GM19238 (cell line): ENCODE results near the gene ARHGAP45.
A peak's percentile ranks its signal among the peaks of the same experiment; 100 is the strongest.
"Not testable (repeated sequence)": the region's sequence is repeated elsewhere in the genome, so short reads cannot be mapped to it uniquely, and the experiment has no call there.

Experiments
- DNase-seq: peaks from one replicate; pipeline ENCODE4 v3.0.0; 2011; ENCODE audit warnings: low spot score; ENCODE audit not compliant: insufficient read length

Gene ARHGAP45, protein sequence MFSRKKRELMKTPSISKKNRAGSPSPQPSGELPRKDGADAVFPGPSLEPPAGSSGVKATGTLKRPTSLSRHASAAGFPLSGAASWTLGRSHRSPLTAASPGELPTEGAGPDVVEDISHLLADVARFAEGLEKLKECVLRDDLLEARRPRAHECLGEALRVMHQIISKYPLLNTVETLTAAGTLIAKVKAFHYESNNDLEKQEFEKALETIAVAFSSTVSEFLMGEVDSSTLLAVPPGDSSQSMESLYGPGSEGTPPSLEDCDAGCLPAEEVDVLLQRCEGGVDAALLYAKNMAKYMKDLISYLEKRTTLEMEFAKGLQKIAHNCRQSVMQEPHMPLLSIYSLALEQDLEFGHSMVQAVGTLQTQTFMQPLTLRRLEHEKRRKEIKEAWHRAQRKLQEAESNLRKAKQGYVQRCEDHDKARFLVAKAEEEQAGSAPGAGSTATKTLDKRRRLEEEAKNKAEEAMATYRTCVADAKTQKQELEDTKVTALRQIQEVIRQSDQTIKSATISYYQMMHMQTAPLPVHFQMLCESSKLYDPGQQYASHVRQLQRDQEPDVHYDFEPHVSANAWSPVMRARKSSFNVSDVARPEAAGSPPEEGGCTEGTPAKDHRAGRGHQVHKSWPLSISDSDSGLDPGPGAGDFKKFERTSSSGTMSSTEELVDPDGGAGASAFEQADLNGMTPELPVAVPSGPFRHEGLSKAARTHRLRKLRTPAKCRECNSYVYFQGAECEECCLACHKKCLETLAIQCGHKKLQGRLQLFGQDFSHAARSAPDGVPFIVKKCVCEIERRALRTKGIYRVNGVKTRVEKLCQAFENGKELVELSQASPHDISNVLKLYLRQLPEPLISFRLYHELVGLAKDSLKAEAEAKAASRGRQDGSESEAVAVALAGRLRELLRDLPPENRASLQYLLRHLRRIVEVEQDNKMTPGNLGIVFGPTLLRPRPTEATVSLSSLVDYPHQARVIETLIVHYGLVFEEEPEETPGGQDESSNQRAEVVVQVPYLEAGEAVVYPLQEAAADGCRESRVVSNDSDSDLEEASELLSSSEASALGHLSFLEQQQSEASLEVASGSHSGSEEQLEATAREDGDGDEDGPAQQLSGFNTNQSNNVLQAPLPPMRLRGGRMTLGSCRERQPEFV

DNA sequence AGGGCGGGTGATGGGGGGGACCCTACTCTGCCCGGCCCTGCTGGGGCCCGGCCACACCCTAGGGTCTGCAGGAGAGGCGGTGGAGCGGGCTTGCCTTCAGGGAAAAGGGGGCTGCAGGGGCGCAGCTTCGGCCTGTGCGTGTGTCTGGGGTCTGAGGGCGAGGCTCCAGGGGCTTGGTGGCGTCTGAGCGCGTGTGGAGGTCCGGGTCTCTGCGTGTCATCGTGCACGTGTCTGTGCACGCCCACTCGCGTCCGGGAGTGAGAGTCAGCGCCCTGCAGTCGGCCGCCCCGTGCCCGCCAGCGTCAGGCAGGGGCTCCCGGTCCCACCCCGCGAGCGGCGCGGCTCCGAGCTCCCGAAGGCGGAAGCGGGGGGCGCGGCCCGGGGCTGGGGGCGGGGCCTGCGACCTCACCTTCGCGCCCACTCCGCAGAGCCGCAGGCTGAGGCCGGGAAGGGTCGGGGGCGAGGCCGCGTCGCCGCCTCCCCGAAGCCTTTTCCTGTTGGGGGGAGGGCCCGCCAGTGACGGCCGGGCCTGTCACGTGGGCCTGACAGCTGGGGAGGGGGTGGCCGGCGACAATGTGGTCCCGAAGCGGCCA is at the start of gene ARHGAP45:
Gene ARHGAP45, plus strand, starts transcription at position 420 of the 593 bp plus-strand sequence. CDS start 239 bp downstream, outside the sequence.
- DNase-seq: peak; percentile 86

- no peak for DNase-seq
Measured at GRCh38 chr19:1017906-1018305, 49.1 kb upstream of the ARHGAP45 start.

GRCh38 chr19:1018393-1018792 is 48.6 kb upstream of the ARHGAP45 start:
- DNase-seq: no peak

DNA sequence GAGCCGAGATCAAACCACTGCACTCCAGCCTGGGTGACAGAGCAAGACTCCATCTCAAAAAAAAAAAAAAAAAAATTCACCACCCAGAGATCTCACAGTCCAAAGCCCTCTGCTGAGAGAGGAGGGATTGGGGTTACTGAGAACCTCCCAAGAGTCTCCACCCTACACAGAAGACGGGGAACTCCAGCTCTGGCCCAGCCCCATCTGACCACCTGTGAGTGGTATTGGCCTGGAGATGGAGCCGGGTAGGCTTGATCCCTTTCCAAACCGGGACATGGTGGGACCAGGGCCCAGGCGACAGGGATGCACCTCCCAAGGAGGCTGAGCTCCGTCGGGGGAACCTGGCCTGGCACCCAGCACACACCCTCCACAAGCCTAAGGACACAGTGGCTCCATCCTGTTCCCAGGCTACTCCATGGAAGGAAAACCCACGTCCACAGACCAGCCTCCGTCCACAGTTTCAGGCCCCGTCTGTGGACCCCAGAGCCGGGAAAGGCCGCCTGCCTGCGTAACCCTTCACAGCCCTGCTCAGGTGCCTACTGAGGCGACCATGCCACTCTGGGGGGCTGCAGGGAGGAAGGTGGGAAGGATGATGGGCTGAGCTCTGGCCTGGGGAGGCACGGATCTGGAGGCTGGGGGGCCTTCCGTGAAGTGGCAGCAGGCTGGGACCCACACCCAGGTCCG is 47.9 kb upstream of the ARHGAP45 start:
- DNase-seq: no peak

DNA sequence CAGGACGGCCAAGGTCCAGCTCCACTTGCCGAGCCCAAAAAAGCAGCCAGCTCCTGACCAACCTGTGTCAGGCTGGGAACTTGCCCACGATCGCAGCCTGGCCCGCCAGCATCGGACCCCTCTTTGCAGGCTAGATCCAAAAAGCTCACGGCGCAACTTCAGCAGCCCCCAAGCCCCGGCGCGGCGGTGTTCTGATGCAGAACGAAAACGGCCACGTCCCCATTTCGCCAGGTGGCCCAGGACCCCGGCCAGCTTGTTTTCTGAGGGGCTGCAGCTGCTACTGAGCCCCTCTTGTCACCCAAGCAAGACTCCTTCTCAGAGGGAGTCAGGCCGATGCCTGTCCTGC is 47.4 kb upstream of the ARHGAP45 start:
- no peak for DNase-seq

DNA sequence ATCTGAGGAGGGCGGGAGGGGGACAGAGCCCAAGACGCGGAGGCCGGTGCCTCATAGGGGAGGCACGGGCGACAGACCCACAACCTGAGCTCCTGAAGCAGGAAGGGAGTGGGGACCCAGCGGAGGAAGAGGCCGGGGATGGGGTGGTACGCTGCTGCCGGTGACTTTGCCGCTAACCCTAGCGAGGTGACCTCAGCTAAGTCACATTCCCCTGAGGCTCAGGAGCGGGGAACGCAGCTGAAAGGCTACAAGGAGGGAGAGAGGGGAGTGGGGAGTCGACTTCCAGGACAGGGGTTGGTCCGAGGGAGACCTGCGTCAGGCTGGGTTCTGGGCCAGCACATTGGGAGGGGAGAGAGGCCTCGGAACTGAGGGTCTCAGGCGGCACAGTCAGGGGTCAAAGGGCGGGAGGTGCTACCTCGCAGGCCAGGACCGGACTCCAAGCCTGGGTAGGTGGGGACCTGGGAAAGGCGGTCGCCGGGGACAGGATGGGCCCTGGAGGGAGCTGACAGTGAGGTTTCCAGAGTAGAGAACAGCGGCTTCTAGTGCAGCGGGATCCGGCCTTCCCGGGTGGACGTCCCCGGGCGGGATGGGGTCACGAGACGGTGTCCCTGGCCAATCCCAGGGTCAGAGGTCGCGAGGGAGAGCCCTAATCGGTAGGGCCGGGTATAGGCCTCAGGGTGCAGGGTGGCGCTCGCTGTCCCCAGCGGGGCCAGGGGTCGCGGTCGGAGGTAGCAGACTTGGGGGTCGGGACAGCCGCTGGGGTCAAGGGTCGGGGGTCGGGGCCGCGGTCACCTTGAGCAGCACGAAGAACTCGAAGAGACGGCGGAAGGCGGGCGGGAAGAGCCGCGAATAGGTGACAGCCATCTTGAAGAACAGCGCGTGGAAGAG is 46.7 kb upstream of the ARHGAP45 start:
- no peak for DNase-seq

DNA sequence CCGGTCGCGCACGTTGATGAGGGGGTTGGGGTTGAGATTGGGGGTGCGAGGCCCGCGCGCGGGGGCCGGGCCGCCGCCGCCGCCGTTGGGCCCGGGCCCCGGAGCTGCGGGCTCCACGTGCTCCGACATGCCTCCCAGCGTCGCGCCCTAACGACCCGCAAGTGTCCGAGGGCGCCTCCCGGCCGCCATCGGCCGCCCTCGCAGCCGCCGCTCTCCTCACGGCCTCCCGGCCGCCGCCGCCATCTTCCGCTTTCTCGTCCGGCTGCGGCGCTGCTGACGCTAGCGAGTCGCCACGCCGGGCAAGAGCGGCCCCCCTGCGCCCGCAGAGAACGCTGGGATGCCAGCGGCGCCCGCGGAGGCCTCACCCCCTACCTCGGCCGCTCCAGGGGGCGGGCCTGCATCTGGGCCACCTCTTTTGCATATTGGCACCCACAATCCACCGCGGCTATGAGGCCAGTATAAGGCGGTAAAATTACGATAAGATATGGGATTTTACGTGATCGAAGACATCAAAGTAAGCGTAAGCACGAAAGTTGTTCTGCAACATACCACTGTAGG is 46.0 kb upstream of the ARHGAP45 start, which contains the start of gene TMEM259:
Gene TMEM259, minus strand, starts transcription at position 256 of the 558 bp plus-strand sequence. Its CDS starts 127 bp downstream, at position 129.
- peak; percentile 99 for DNase-seq

GRCh38 chr19:1023883-1024188 is 43.1 kb upstream of the ARHGAP45 start:
- not testable (repeated sequence) for DNase-seq

GRCh38 chr19:1025080-1025479 is 41.9 kb upstream of the ARHGAP45 start:
- not testable (repeated sequence) for DNase-seq

DNA sequence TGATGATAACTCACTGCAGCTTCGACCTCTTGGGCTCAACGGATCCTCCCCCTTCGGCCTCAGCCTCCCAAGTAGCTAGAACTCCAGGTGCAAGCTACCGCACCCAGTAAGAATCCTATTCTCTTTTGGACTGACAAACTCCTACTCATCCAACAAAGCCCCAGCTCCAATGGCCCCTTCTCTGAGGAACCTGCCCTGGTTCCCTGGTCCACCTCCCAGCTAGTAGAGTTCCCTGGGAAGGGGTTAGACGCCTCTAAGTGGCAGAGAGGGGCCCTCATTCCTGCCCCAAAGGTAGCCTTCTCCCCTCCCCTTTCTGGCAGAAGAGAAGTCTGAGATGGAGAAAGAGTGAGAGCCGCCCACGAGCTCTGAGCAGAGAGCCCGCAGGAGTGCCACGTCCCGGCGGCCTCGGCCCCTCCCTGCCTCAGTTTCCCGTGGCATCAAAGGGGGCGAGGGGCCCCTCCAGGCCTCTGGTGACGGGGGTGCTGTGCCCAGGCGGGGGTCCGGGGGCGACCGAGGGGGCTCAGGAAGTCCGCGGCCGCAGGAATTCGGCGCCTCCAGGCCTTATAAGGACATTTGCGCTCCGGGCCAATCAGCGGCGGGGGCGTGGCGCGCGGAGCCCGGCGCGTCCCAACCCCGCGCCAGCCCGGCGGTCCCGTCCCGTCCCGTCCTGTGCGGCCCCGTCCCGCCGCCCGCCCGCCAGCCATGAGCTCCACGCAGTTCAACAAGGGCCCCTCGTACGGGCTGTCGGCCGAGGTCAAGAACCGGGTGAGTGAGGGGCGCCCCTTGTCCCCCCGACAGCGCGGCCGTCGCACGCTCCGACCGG is 40.8 kb upstream of the ARHGAP45 start, which contains the start of gene CNN2:
Gene CNN2, plus strand, starts transcription at position 649 of the 823 bp plus-strand sequence. Its CDS starts 54 bp downstream, at position 703.
- peak; percentile 82 for DNase-seq

DNA sequence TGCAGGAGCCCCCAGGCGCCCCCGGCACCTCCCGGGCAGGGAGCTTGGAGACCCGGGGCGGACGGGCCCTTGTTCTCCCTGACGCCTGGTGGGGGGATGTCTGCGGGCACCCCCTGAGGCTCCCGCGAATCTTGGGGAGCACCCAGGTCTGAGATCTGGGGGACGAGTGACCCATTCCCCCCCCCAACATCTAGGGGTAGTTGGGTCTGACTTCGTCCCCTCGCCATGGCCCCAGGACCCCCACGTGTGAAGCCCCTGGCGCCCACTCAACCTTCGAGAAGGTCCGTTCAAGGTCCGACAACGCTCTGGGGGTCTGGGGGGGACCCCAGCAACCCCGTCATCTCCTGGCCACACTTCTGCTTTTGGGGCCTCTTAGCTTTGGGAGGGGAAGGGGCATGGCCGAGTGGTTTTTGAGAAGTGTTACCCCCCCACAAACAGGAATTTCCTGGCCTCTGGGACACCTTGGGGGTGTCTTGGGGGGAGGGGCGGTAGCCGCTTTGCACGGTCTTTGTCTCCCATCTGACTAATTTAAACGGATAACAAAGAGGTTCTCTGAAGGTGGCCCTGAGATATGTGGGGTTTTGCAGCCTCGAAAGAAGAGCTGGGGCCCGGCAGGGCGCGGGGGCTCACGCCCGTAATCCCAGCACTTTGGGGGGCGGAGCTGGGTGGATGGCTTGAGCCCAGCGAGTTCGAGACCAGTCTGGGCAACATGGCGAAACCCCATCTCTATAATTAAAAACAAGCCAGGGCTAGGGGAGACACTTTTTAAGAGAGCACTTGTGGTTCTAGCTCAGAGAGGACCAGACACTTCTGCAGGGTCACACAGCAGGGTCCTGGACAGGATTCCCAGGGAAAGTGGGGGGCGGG is 40.0 kb upstream of the ARHGAP45 start:
- no peak for DNase-seq

DNA sequence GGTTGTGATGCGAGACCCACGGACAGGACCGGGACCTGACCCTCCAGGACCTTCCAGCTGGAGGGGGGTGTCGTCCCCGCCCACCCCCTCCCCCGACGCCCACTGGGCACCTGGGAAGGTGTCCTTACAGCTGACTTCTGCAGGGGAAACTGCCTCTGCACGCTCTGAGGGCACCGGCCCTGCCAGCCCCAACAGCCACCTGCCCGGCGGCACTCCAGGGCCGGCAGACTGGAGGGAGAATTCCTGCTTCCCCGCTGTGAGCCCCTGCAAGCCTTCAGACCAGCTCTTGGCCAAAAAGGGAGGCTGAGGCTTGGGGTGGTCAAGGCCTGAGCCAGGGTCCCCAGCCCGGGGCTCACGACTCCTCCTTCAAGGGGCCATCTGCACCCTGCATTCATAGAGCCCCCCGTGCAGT is 39.3 kb upstream of the ARHGAP45 start:
- no peak for DNase-seq

DNA sequence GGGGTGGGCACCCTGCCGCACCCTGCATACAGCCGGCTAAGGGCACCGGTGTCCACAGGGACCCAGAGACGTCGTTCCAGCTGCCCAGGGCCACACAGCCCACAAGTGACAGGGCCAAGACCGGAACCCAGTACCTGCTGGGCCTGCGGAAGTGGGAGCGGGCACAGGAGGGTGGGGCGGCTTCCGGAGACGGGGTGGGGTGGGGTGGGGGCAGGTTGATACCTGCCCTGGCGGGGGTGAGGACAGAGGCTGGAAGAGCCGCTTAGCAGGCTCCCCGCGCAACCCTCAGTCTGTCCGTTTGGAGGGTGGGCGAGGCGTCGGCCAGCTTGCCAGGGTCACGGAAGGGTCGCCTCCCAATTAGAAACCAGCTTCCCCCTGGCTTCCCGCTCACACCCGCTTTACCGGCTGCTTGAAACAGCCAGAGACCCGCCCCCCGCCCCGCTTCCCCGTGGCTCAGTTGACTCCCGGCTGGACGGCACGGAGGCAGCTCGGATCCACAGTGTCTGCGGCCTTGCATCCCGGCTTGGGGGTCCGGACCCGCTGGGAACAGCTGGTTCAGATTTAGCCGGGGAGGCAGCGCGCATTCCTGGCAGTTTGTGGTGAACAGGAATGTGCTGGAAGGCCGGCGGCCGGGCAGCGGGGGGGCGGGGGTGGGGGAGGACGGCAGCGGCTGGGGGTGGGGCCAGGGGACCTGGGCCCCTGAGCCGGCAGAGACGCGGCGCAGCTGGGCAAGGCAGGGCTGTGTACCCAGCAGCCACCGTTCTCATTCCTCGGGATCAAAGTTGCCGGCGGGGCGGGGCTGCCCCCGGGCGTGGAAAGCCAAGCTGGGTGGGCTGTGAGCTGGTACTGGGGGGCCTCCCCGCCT is 38.7 kb upstream of the ARHGAP45 start:
- DNase-seq: peak; percentile 84

DNA sequence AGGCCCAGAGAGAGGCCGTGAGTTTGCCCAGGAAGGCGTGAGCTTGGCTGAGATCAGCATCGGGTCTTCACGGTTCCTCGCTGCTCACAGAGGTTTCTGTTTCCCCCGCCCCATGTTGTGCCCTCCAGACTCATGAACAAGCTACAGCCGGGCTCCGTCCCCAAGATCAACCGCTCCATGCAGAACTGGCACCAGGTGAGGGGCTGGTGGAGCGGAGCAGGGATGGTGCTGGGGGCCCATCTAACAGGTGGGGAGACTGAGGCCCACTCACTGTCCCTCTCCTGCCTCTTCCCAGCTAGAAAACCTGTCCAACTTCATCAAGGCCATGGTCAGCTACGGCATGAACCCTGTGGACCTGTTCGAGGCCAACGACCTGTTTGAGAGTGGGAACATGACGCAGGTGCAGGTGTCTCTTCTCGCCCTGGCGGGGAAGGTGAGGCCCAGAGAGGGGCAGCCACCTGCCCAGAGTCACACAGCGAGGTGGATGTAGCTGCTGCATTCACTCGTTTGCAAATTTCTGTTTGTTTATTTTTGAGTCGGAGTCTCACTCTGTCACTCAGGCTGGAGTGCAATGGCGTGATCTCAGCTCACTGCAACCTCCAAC is 34.6 kb upstream of the ARHGAP45 start:
- no peak for DNase-seq

GRCh38 chr19:1035998-1036621 is 30.9 kb upstream of the ARHGAP45 start:
- DNase-seq: no peak

DNA sequence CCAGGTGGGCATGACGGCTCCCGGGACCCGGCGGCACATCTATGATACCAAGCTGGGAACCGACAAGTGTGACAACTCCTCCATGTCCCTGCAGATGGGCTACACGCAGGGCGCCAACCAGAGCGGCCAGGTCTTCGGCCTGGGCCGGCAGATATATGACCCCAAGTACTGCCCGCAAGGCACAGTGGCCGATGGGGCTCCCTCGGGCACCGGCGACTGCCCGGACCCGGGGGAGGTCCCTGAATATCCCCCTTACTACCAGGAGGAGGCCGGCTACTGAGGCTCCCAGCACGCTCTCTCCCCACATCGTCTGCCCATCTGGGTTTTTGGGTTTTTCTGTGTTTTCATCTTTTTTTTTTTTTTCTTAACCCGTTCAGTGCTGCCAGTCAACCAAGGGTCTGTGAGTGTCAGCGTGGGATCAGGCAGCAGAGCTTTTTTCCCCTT is 29.3 kb upstream of the ARHGAP45 start:
- DNase-seq: no peak
